ENCODE data around the gene CEBPA. TPM values are rescaled to one million over a fixed set of nuclear protein-coding genes. Genes with fewer than 3 reads are reported as not detected.

Gene CEBPA
- total RNA-seq, 4 donors from 2014 or later = 36.3 to 160 (median 89.2) TPM

- H3K4me3 ChIP-seq = peak overlapping the region; percentile 67 to 93 (median 70)
- no peak for TF ChIP-seq CTCF (IDR thresholded peaks at IDR 0.05)
- no peak for TF ChIP-seq POLR2A (IDR thresholded peaks at IDR 0.05)
- H3K27ac ChIP-seq = peak overlapping the region; percentile 65 to 92 (median 86)
- peaks cover 0 to 24% (median 11%) of the 10 kb centered on the region in 4 donors for H3K4me1 ChIP-seq
- H3K36me3 ChIP-seq = no peaks in the 10 kb centered on the region
- peak in 2 of 3 donors; percentile 71 to 79 for DNase-seq
- no peaks in the 10 kb centered on the region for H3K27me3 ChIP-seq
- no peaks in the 10 kb centered on the region for H3K9me3 ChIP-seq
Observed at GRCh38 chr19:33302974-33303790, 848 bp upstream of the CEBPA start.

- no peaks in the 10 kb centered on the region for H3K36me3 ChIP-seq
- H3K4me1 ChIP-seq = peaks cover 0 to 24% (median 11%) of the 10 kb centered on the region in 4 donors
- TF ChIP-seq CTCF (IDR thresholded peaks at IDR 0.05) (no peak), POLR2A (IDR thresholded peaks at IDR 0.05) (no peak)
- H3K27me3 ChIP-seq = no peaks in the 10 kb centered on the region
- H3K4me3 ChIP-seq = peak overlapping the region; percentile 67 to 93 (median 70)
- H3K27ac ChIP-seq = peak overlapping the region; percentile 58 to 92 (median 82)
- no peak for DNase-seq
- no peaks in the 10 kb centered on the region for H3K9me3 ChIP-seq
Observed at GRCh38 chr19:33301900-33302174, 497 bp downstream of the CEBPA start.

GRCh38 chr19:33301144-33301899 lies 1.0 kb downstream of the CEBPA start:
- TF ChIP-seq CTCF (IDR thresholded peaks at IDR 0.05) (no peak), POLR2A (IDR thresholded peaks at IDR 0.05) (no peak)
- H3K27ac ChIP-seq = peak overlapping the region; percentile 58 to 92 (median 82)
- DNase-seq = peak in 2 of 3 donors; percentile 47 to 64
- H3K27me3 ChIP-seq = no peaks in the 10 kb centered on the region
- peaks cover 0 to 24% (median 11%) of the 10 kb centered on the region in 4 donors for H3K4me1 ChIP-seq
- H3K4me3 ChIP-seq = peak overlapping the region; percentile 67 to 93 (median 70)
- no peaks in the 10 kb centered on the region for H3K36me3 ChIP-seq
- no peaks in the 10 kb centered on the region for H3K9me3 ChIP-seq

GRCh38 chr19:33300894-33301143 lies 1.5 kb downstream of the CEBPA start:
- Histone ChIP-seq H3K4me1 (peaks cover 0 to 24% (median 11%) of the 10 kb centered on the region in 4 donors), H3K27ac (peak overlapping the region in 3 of 4 donors; percentile 43 to 87 (median 46)), H3K9me3 (no peaks in the 10 kb centered on the region), H3K36me3 (no peaks in the 10 kb centered on the region), H3K27me3 (no peaks in the 10 kb centered on the region), H3K4me3 (peak overlapping the region; percentile 67 to 93 (median 70))
- TF ChIP-seq POLR2A (IDR thresholded peaks at IDR 0.05) (no peak), CTCF (IDR thresholded peaks at IDR 0.05) (no peak)
- DNase-seq = no peak

GRCh38 chr19:33300009-33300893 lies 2.1 kb downstream of the CEBPA start:
- TF ChIP-seq CTCF (IDR thresholded peaks at IDR 0.05) (no peak), POLR2A (IDR thresholded peaks at IDR 0.05) (no peak)

More at GRCh38 chr19:33300009-33300893, 2.1 kb downstream of the CEBPA start:
- peak overlapping the region in 2 of 4 donors; percentile 46 to 87 for H3K27ac ChIP-seq
- H3K4me3 ChIP-seq = peak overlapping the region; percentile 67 to 93 (median 70)
- H3K27me3 ChIP-seq = no peaks in the 10 kb centered on the region
- no peaks in the 10 kb centered on the region for H3K9me3 ChIP-seq
- DNase-seq = peak in 2 of 3 donors; percentile 48 to 54
- peaks cover 0 to 24% (median 11%) of the 10 kb centered on the region in 4 donors for H3K4me1 ChIP-seq
- no peaks in the 10 kb centered on the region for H3K36me3 ChIP-seq
